ENCODE data around the gene CDH23.

CDH23 gene

DNA sequence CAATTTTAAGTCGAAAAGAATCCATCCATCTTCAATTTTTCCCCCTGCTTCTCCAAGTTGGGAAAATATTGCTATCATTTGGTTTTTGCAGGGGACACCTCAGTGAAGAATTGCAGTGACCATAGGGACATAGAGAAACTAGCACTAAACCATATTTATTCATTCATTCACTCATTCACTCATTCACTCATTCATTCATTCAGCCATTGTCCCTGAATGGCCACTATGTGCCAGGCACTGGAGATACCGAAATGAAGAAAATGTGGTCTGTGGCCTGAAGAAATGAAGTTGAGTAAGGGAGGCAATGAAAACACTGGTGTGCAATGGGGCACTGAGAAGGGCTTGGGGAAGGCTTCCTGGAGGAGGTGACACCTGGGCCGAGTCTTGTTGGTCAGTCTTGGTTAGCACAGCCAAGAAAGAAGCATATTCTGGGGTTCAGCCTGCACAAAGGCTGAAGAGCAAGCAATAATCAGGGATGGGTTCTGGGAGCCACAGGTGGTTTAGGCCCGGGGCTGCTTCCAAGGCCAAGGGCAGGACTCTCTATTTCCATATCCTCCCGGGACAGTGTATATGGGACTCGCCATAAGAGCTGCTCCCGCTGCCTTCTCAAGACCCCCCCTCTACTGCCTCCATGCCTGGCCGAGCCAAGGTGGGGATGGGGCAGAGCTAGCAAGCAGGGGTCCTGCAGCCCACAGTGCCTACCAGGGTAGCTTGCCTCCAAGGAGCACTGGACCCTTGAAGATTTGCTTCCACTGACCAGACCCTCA lies 348.4 kb downstream of the CDH23 start:
- Histone ChIP-seq H3F3A (ENCODE audit: insufficient read depth, low read length) (peaks cover 20% of the 10 kb centered on the region; the same call in 1 of the 2 replicates), H3K4me3 (ENCODE audit: low read length) (no peak overlapping the region), H3K27me3 (replicated peaks; ENCODE audit: insufficient read depth, low read length) (no peaks in the 10 kb centered on the region), H3K4me2 (ENCODE audit: low read depth, low read length) (no peak overlapping the region), H4K20me1 (ENCODE audit: insufficient read depth, low read length) (no peaks in the 10 kb centered on the region), H2AFZ (ENCODE audit: low read length) (no peak overlapping the region), H3K79me2 (ENCODE audit: low read length) (no peaks in the 10 kb centered on the region), H3K9ac (ENCODE audit: low read length) (no peak overlapping the region), H3K9me2 (replicated peaks; ENCODE audit: insufficient read depth, low read length) (no peaks in the 10 kb centered on the region), H3K4me1 (ENCODE audit: low read length) (peaks cover 23% of the 10 kb centered on the region), H3K36me3 (replicated peaks; ENCODE audit: insufficient read depth, low read length) (no peaks in the 10 kb centered on the region), H3K9me3 (replicated peaks; ENCODE audit: insufficient read depth, low read length) (no peaks in the 10 kb centered on the region), H3K27ac (ENCODE audit: low read length) (no peak overlapping the region)
- no peak for DNase-seq
- TF ChIP-seq EZH2 (optimal IDR thresholded peaks at IDR 0.05; ENCODE audit: low read depth, low read length): no peak
- TF ChIP-seq, protein P1, sequence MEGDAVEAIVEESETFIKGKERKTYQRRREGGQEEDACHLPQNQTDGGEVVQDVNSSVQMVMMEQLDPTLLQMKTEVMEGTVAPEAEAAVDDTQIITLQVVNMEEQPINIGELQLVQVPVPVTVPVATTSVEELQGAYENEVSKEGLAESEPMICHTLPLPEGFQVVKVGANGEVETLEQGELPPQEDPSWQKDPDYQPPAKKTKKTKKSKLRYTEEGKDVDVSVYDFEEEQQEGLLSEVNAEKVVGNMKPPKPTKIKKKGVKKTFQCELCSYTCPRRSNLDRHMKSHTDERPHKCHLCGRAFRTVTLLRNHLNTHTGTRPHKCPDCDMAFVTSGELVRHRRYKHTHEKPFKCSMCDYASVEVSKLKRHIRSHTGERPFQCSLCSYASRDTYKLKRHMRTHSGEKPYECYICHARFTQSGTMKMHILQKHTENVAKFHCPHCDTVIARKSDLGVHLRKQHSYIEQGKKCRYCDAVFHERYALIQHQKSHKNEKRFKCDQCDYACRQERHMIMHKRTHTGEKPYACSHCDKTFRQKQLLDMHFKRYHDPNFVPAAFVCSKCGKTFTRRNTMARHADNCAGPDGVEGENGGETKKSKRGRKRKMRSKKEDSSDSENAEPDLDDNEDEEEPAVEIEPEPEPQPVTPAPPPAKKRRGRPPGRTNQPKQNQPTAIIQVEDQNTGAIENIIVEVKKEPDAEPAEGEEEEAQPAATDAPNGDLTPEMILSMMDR (IDR thresholded peaks at IDR 0.05; ENCODE audit: low read length): no peak
- TF ChIP-seq EZH2phosphoT487 (IDR thresholded peaks at IDR 0.05; ENCODE audit: low read length): no peak

DNA sequence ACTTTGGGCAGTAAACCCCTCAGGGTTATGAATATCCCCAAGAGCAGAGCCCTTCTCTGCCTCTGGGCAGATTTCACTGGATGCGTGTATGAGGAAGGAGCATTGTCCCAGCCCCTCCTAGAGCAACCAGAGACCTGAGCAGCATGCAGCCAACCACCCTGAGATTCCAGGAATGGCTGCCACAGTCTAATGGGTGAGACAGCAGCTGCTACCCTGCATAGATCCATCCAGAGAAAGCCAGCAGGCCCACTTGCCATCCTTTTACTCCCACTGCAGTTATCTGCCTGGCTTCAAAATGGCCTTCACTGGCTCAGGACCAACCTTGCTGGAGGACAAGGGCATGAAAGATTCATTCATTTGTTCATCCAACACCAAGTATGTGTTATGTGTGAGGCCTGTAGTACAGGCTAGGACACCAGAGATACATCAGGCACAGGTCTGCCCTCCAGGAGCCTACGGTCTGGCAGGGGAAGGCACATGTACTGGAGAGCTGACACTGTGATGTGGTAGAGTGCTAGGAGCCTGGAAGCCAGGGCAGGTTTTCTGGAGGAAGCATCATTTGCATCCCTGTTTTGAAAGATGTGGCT lies 349.0 kb downstream of the CDH23 start:
- Histone ChIP-seq H3K4me1 (ENCODE audit: low read length) (peaks cover 23% of the 10 kb centered on the region), H3K4me2 (ENCODE audit: low read depth, low read length) (no peak overlapping the region), H4K20me1 (ENCODE audit: insufficient read depth, low read length) (no peaks in the 10 kb centered on the region), H2AFZ (ENCODE audit: low read length) (no peak overlapping the region), H3K4me3 (ENCODE audit: low read length) (no peak overlapping the region), H3K9ac (ENCODE audit: low read length) (no peak overlapping the region), H3F3A (ENCODE audit: insufficient read depth, low read length) (peaks cover 20% of the 10 kb centered on the region; the same call in 1 of the 2 replicates), H3K27ac (ENCODE audit: low read length) (no peak overlapping the region), H3K9me3 (replicated peaks; ENCODE audit: insufficient read depth, low read length) (no peaks in the 10 kb centered on the region), H3K9me2 (replicated peaks; ENCODE audit: insufficient read depth, low read length) (no peaks in the 10 kb centered on the region), H3K36me3 (replicated peaks; ENCODE audit: insufficient read depth, low read length) (no peaks in the 10 kb centered on the region), H3K79me2 (ENCODE audit: low read length) (no peaks in the 10 kb centered on the region), H3K27me3 (replicated peaks; ENCODE audit: insufficient read depth, low read length) (no peaks in the 10 kb centered on the region)
- TF ChIP-seq EZH2 (optimal IDR thresholded peaks at IDR 0.05; ENCODE audit: low read depth, low read length): no peak
- no peak for TF ChIP-seq EZH2phosphoT487 (IDR thresholded peaks at IDR 0.05; ENCODE audit: low read length)
- TF ChIP-seq, protein P1 (IDR thresholded peaks at IDR 0.05; ENCODE audit: low read length): no peak
- no peak for DNase-seq

DNA sequence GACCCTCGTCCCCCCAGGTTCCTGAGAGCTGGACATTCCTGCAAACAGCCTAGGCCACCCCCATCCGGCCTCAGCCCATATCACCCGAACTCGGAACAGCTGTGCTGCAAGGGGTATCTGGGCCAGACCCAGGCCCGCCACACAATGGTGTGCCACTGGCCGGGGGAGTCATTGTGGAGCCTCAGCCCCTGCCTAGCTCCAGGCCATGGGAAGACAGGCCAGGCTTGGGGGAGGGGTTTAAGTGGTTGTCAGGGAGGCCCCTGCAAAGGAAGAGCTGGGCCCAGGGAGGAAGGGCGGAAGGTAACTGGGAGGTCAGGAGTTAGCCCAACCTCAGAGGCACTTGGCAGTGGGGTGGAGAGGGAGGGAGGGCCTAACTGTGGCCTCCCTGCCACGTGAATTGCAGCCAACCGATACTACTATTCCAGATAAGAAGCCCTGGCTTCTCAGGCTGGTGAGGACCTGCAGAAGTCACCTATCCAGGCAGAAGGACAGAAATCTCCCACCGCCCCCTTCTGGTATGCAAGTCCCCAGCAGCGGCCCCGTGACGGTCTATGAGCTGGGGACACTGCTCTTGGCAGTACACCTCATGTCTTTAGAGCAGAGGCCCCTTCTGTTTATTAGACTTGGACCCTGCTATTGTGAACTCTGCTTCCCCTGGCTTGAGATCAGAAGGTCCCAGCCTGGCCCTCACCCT lies 349.8 kb downstream of the CDH23 start:
- Histone ChIP-seq H3K9ac (ENCODE audit: low read length) (no peak overlapping the region), H3K36me3 (replicated peaks; ENCODE audit: insufficient read depth, low read length) (no peaks in the 10 kb centered on the region), H3K79me2 (ENCODE audit: low read length) (no peaks in the 10 kb centered on the region), H4K20me1 (ENCODE audit: insufficient read depth, low read length) (no peaks in the 10 kb centered on the region), H3K9me2 (replicated peaks; ENCODE audit: insufficient read depth, low read length) (no peaks in the 10 kb centered on the region), H2AFZ (ENCODE audit: low read length) (no peak overlapping the region), H3F3A (ENCODE audit: insufficient read depth, low read length) (peaks cover 20% of the 10 kb centered on the region; the same call in 1 of the 2 replicates), H3K27ac (ENCODE audit: low read length) (no peak overlapping the region), H3K9me3 (replicated peaks; ENCODE audit: insufficient read depth, low read length) (no peaks in the 10 kb centered on the region), H3K4me2 (ENCODE audit: low read depth, low read length) (no peak overlapping the region), H3K4me1 (ENCODE audit: low read length) (peaks cover 23% of the 10 kb centered on the region), H3K4me3 (ENCODE audit: low read length) (no peak overlapping the region), H3K27me3 (replicated peaks; ENCODE audit: insufficient read depth, low read length) (no peaks in the 10 kb centered on the region)
- TF ChIP-seq EZH2phosphoT487 (IDR thresholded peaks at IDR 0.05; ENCODE audit: low read length) (no peak), EZH2 (optimal IDR thresholded peaks at IDR 0.05; ENCODE audit: low read depth, low read length) (no peak)
- TF ChIP-seq, protein P1 (IDR thresholded peaks at IDR 0.05; ENCODE audit: low read length): no peak
- DNase-seq: no peak

All from MM.1S (cell line).